GM12865 (cell line): ENCODE measurements around the gene SLC35E3.

Source experiments
- DNase-seq: peaks from one replicate; pipeline ENCODE4 v3.0.0; 2010; ENCODE audit warnings: low read depth
- H3K4me3 ChIP-seq: 2 replicates; pipeline ENCODE4 v1.5.1; 2011; ENCODE audit warnings: mild to moderate bottlenecking, low read depth, low read length, control low read depth
- CTCF ChIP-seq: IDR thresholded peaks from 2 replicates; pipeline ENCODE4 v1.5.1; 2011; ENCODE audit warnings: low read length, control low read depth, low read depth, inconsistent platforms; ENCODE audit not compliant: insufficient read depth; ENCODE audit errors: missing control alignments

Gene SLC35E3

GRCh38 chr12:68746572-68747180 lies 700 bp downstream of the SLC35E3 start:
- no peak for TF ChIP-seq CTCF
- H3K4me3 ChIP-seq = peak overlapping the region; percentile 81
- peak; percentile 54 for DNase-seq

GRCh38 chr12:68749443-68749842 lies 3.5 kb downstream of the SLC35E3 start:
- DNase-seq = no peak
- no peak overlapping the region for H3K4me3 ChIP-seq
- TF ChIP-seq CTCF = no peak

- no peak overlapping the region for H3K4me3 ChIP-seq
- TF ChIP-seq CTCF = no peak
- DNase-seq = no peak
Observed at GRCh38 chr12:68749861-68750260, 3.9 kb downstream of the SLC35E3 start.

GRCh38 chr12:68750506-68750905 lies 4.5 kb downstream of the SLC35E3 start:
- H3K4me3 ChIP-seq = no peak overlapping the region
- no peak for TF ChIP-seq CTCF
- DNase-seq = no peak

GRCh38 chr12:68755536-68756243 lies 9.7 kb downstream of the SLC35E3 start:
- no peak for DNase-seq
- TF ChIP-seq CTCF = no peak
- H3K4me3 ChIP-seq = no peak overlapping the region

GRCh38 chr12:68759852-68760251 lies 13.9 kb downstream of the SLC35E3 start:
- DNase-seq = no peak
- no peak for TF ChIP-seq CTCF
- no peak overlapping the region for H3K4me3 ChIP-seq
